HCT116 (cell line): ENCODE data around the gene FOXK2. TPM values are rescaled to one million over a fixed set of nuclear protein-coding genes. Genes with fewer than 3 reads are reported as not detected.

Source experiments
- ATAC-seq: fragments of 200-7000 bp; cut with Tn5 transposase; 2 replicates; pipeline ENCODE4 v1.9.1; 2020; ENCODE audit warnings: mild to moderate bottlenecking, moderate library complexity
- BruUV-seq: library from RNA; stranded (reverse); fragments of 400-500 nt; replicated peaks from 2 replicates; lab custom pipeline; 2021; lab: Mats Ljungman, UMichigan
- CTCF ChIA-PET: fragments of 300-600 bp; sonication (Branson Sonifier 250); formaldehyde crosslinking; loops from one replicate; lab custom pipeline; 2021; ENCODE audit warnings: antibody characterized with exemption; lab: Charles Lee
- POLR2A ChIA-PET: fragments of 300-600, 350-600 bp; sonication (Branson Sonifier 250); formaldehyde crosslinking; loops from one replicate; lab custom pipeline; 2021; ENCODE audit warnings: antibody characterized with exemption; lab: Charles Lee
- RAD21 ChIA-PET, 2 experiments: fragments of 300-600 bp; sonication (Branson Sonifier 250); formaldehyde crosslinking; loops; one replicate each; lab custom pipeline; 2023; ENCODE audit warnings: low total read pairs in 2 of 2; ENCODE audit not compliant: uncharacterized antibody in 2 of 2, unreplicated experiment in 2 of 2, low non-redundant PET in 1 of 2; lab: Charles Lee
- DNase-seq: peaks from one replicate; pipeline ENCODE4 v3.0.0-alpha.2; 2010; ENCODE audit warnings: low read depth, low spot score
- H2AFZ ChIP-seq: fragments of 200-600 bp; shearing (Covaris generic), sonication (generic); 2 replicates; pipeline ENCODE4 v1.6.1; 2017; ENCODE audit warnings: low read depth, mixed run types, mixed read lengths, antibody characterized with exemption, low read length; ENCODE audit not compliant: poor library complexity, severe bottlenecking
- H3K27ac ChIP-seq: 2 replicates; pipeline ENCODE4 v1.5.1; 2012; ENCODE audit warnings: low read depth, low read length
- H3K27me3 ChIP-seq: fragments of 200-600 bp; sonication (generic); 2 replicates; pipeline ENCODE4 v1.6.1; 2016; ENCODE audit warnings: mixed run types, low read length, mixed read lengths; ENCODE audit not compliant: insufficient read depth
- H3K36me3 ChIP-seq, 2 experiments: fragments of 200-500 bp in 1 of 2; fragments of 200-600 bp in 1 of 2; sonication (Bioruptor generic) in 1 of 2; sonication (generic) in 1 of 2; 2 replicates each; pipeline versions ENCODE4 v1.5.1 to v1.6.1; 2014 to 2016; ENCODE audit warnings: low read length in 2 of 2, inconsistent platforms in 1 of 2, mixed read lengths in 1 of 2, mixed run types in 1 of 2; ENCODE audit not compliant: insufficient read depth in 2 of 2, control insufficient read depth in 1 of 2
- H3K4me1 ChIP-seq, 2 experiments: fragments of 200-600 bp in 1 of 2; sonication (generic) in 1 of 2; 2 replicates each; pipeline versions ENCODE4 v1.5.1 to v1.6.1; 2012 to 2017; ENCODE audit warnings: low read length in 2 of 2, inconsistent platforms in 1 of 2, mild to moderate bottlenecking in 1 of 2, mixed read lengths in 1 of 2, mixed run types in 1 of 2, moderate library complexity in 1 of 2; ENCODE audit not compliant: insufficient read depth in 2 of 2, control insufficient read depth in 1 of 2
- H3K4me2 ChIP-seq: fragments of 200-600 bp; sonication (generic); 2 replicates; pipeline ENCODE4 v1.6.1; 2017; ENCODE audit warnings: mixed run types, low read length, mixed read lengths
- H3K4me3 ChIP-seq, 2 experiments: fragments of 200-600 bp in 1 of 2; sonication (generic) in 1 of 2; replicated peaks in 1 of 2; 2 replicates each; pipeline ENCODE4 v1.5.1; 2011 to 2016; ENCODE audit warnings: low read length in 2 of 2, control low read depth in 1 of 2, low read depth in 1 of 2, mild to moderate bottlenecking in 1 of 2, mixed read lengths in 1 of 2, mixed run types in 1 of 2
- H3K79me2 ChIP-seq: fragments of 200-600 bp; sonication (generic); 2 replicates; pipeline ENCODE4 v1.6.1; 2017; ENCODE audit warnings: mild to moderate bottlenecking, mixed run types, low read length, moderate library complexity, mixed read lengths; ENCODE audit not compliant: insufficient read depth
- H3K9ac ChIP-seq: fragments of 200-600 bp; sonication (generic); 2 replicates; pipeline ENCODE4 v1.6.1; 2016; ENCODE audit warnings: low read length, mixed read lengths
- H3K9me2 ChIP-seq: fragments of 200-600 bp; sonication (generic), shearing (Covaris generic); 2 replicates; pipeline ENCODE4 v1.6.1; 2017; ENCODE audit warnings: mixed run types, mild to moderate bottlenecking, moderate library complexity; ENCODE audit not compliant: insufficient read depth
- H3K9me3 ChIP-seq, 2 experiments: fragments of 200-500 bp in 1 of 2; fragments of 200-600 bp in 1 of 2; sonication (Bioruptor generic) in 1 of 2; sonication (generic) in 1 of 2; 2 replicates each; pipeline ENCODE4 v1.6.1; 2014 to 2017; ENCODE audit warnings: low read length in 2 of 2, mixed read lengths in 2 of 2, inconsistent platforms in 1 of 2, low read depth in 1 of 2, mild to moderate bottlenecking in 1 of 2, mixed run types in 1 of 2, moderate library complexity in 1 of 2; ENCODE audit not compliant: control insufficient read depth in 1 of 2, insufficient read depth in 1 of 2
- H4K20me1 ChIP-seq: fragments of 200-600 bp; sonication (generic), shearing (Covaris generic); 2 replicates; pipeline ENCODE4 v1.6.1; 2017; ENCODE audit warnings: mixed run types, mild to moderate bottlenecking, moderate library complexity; ENCODE audit not compliant: insufficient read depth
- CBX3 ChIP-seq: IDR thresholded peaks from 2 replicates; pipeline ENCODE4 v1.6.1; 2012; ENCODE audit warnings: low read depth
- CTCF ChIP-seq, 3 experiments: fragments of 200-600 bp in 1 of 3; sonication (generic) in 1 of 3; IDR thresholded peaks in 2 of 3; conservative IDR thresholded peaks in 1 of 3; 2 replicates each; pipeline ENCODE4 v1.5.1; 2012 to 2017; ENCODE audit warnings: low read depth in 2 of 3, low read length in 2 of 3, antibody characterized with exemption in 1 of 3, borderline replicate concordance in 1 of 3, control low read depth in 1 of 3, mild to moderate bottlenecking in 1 of 3, mixed read lengths in 1 of 3, mixed run types in 1 of 3, moderate library complexity in 1 of 3; ENCODE audit not compliant: insufficient read depth in 1 of 3
- EZH2 ChIP-seq: fragments of 200-600 bp; sonication (generic); IDR thresholded peaks from 2 replicates; pipeline ENCODE4 v1.6.1; 2017; ENCODE audit warnings: antibody characterized with exemption, mixed run types
- EZH2phosphoT487 ChIP-seq: fragments of 200-600 bp; IDR thresholded peaks from 2 replicates; pipeline ENCODE4 v1.6.1; 2018; ENCODE audit warnings: antibody characterized with exemption, borderline replicate concordance
- FOSL1 ChIP-seq: IDR thresholded peaks from 2 replicates; pipeline ENCODE4 v1.6.1; 2012; ENCODE audit warnings: low read depth
- POLR2AphosphoS5 ChIP-seq: IDR thresholded peaks from 2 replicates; pipeline ENCODE4 v1.6.1; 2011; ENCODE audit warnings: mild to moderate bottlenecking, low read depth, low read length, moderate library complexity
- REST ChIP-seq: IDR thresholded peaks from 2 replicates; pipeline ENCODE4 v1.6.1; 2012; ENCODE audit warnings: low read depth
- SP1 ChIP-seq: IDR thresholded peaks from 2 replicates; pipeline ENCODE4 v1.6.1; 2012; ENCODE audit warnings: low read depth
- ZBTB33 ChIP-seq: IDR thresholded peaks from 2 replicates; pipeline ENCODE4 v1.6.1; 2011; ENCODE audit warnings: mild to moderate bottlenecking, low read length, moderate library complexity; ENCODE audit not compliant: insufficient replicate concordance; ENCODE audit errors: extremely low read depth
- ZFX ChIP-seq: fragments of 450-650 bp; IDR thresholded peaks from 2 replicates; pipeline ENCODE4 v1.6.1; 2017
- intact Hi-C: fragments of 100-400 bp; cut with micrococcal nuclease; formaldehyde crosslinking; loops from 2 replicates; pipeline ENCODE4 v1.10.0; 2022
- total RNA-seq: library from RNA; stranded (reverse); gene quantifications from one replicate; pipeline ENCODE4 v1.2.1, GENCODE V29; 2021; ENCODE audit not compliant: unreplicated experiment

The FOXK2 gene
- total RNA-seq, 1 experiment from 2014 or later, result 122 TPM

GRCh38 chr17:82613283-82614094 is 94.0 kb downstream of the FOXK2 start:
- ChIA-PET RAD21 (no interaction called here), CTCF (no interaction called here), POLR2A (no interaction called here)
- peaks cover 37 to 42% of the 10 kb centered on the region in 2 experiments for H3K36me3 ChIP-seq
- no peaks in the 10 kb centered on the region for H3K9me3 ChIP-seq
- no peak for DNase-seq
- H3K4me2 ChIP-seq, result no peak overlapping the region
- no peaks in the 10 kb centered on the region for H3K9me2 ChIP-seq
- H3K27me3 ChIP-seq, result no peaks in the 10 kb centered on the region
- no peak overlapping the region for H2AFZ ChIP-seq
- H3K4me3 ChIP-seq, result no peak overlapping the region
- H3K79me2 ChIP-seq, result 0 out of 2 replicates have a peak, but pooled peaks cover 6% of the 10 kb centered on the region
- no peaks in the 10 kb centered on the region for H3K4me1 ChIP-seq
- intact Hi-C loops, result no loop called here
- no TSS peak for BruUV-seq
- peak; percentile 82 for ATAC-seq
- no peak overlapping the region for H3K27ac ChIP-seq
- H4K20me1 ChIP-seq, result no peaks in the 10 kb centered on the region
- H3K9ac ChIP-seq, result no peak overlapping the region
- TF ChIP-seq POLR2AphosphoS5 (peak; percentile 41; the same call in 1 of the 2 replicates), SP1 (no peak), CTCF (IDR thresholded peaks at IDR 0.05 in 2 of 3, conservative IDR thresholded peaks at IDR 0.05 in 1 of 3; ENCODE audit: borderline replicate concordance in 1 of 3, insufficient read depth in 1 of 3, low read depth in 2 of 3, low read length in 2 of 3) (0 out of 6 replicates have a peak, but pooled peaks of 2 of the 3 experiments have one; percentile 10 to 15)

- no peaks in the 10 kb centered on the region for H3K9me3 ChIP-seq
- intact Hi-C loops, result no loop called here
- H3K4me1 ChIP-seq, result no peaks in the 10 kb centered on the region
- no peak overlapping the region for H2AFZ ChIP-seq
- H4K20me1 ChIP-seq, result no peaks in the 10 kb centered on the region
- ChIA-PET POLR2A (no interaction called here), CTCF (no interaction called here), RAD21 (no interaction called here)
- H3K4me3 ChIP-seq, result no peak overlapping the region
- no peaks in the 10 kb centered on the region for H3K27me3 ChIP-seq
- H3K27ac ChIP-seq, result no peak overlapping the region
- BruUV-seq, result no TSS peak
- ATAC-seq, result no peak
- no peaks in the 10 kb centered on the region for H3K9me2 ChIP-seq
- peaks cover 43 to 48% of the 10 kb centered on the region in 2 experiments for H3K36me3 ChIP-seq
- no peak for DNase-seq
- peaks cover 11% of the 10 kb centered on the region; the same call in 1 of the 2 replicates for H3K79me2 ChIP-seq
- no peak overlapping the region for H3K9ac ChIP-seq
- H3K4me2 ChIP-seq, result no peak overlapping the region
- TF ChIP-seq FOSL1, result no peak
- no peak for TF ChIP-seq ZBTB33
- no peak for TF ChIP-seq CBX3
- no peak for TF ChIP-seq POLR2AphosphoS5
- TF ChIP-seq EZH2phosphoT487, result no peak
- no peak for TF ChIP-seq REST
- TF ChIP-seq EZH2, result no peak
- no peak for TF ChIP-seq ZFX
Observed at GRCh38 chr17:82614095-82614631, 94.6 kb downstream of the FOXK2 start.
